Amniotic epithelial cell (primary cell): ENCODE data around the gene MPHOSPH9.
"Not testable (repeated sequence)": the region's sequence is repeated elsewhere in the genome, so short reads cannot be mapped to it uniquely, and the experiment has no call there.

Experiments
- DNase-seq: peaks from one replicate; pipeline ENCODE4 v3.0.0-alpha.2; 2010; ENCODE audit warnings: low read depth

MPHOSPH9 gene

DNA sequence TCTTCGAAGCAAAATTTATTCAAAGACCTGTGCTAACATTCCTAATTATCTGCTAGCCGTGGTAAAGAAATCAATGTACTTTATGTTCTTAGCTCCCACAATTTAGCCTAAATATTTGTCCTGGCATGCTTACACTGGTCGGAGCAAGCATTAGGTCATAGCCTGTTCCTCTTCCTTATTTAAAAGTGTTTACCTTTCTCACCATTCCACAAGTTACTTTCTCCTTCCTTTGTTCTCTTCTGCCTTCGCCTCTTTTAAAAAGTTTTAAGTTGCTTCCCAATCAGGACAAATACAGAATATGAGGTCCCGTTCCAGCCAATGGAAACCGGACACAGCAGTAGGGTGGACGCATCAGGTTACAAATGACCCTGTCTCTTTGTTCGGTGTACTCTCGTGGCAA is 27.1 kb upstream of the MPHOSPH9 start:
- DNase-seq, result no peak

DNA sequence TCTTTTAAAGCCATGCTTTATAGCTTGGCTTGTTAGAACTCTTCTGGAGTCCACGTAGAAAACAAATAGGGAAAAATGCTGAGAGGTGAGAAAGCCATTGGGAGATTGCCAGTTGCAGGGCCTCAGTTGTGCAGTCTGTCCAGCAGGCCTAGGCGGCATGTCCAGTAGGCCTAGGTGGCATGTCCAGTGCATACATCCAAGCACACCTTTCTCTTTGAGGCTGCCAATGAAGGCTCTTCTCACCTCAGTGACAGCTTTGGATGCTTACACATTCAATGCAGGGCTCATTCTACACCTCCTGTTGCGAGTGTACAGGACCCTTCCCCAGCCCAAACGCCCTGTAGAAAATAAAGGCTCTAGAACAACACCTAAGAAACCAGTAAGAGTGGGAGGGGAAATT is 25.7 kb upstream of the MPHOSPH9 start:
- no peak for DNase-seq

GRCh38 chr12:123254853-123255446 is 22.0 kb upstream of the MPHOSPH9 start:
- DNase-seq, result no peak

GRCh38 chr12:123253641-123254459 is 20.9 kb upstream of the MPHOSPH9 start:
- no peak for DNase-seq

- peak; percentile 39 for DNase-seq
Observed at GRCh38 chr12:123252365-123252764, 19.4 kb upstream of the MPHOSPH9 start.

DNA sequence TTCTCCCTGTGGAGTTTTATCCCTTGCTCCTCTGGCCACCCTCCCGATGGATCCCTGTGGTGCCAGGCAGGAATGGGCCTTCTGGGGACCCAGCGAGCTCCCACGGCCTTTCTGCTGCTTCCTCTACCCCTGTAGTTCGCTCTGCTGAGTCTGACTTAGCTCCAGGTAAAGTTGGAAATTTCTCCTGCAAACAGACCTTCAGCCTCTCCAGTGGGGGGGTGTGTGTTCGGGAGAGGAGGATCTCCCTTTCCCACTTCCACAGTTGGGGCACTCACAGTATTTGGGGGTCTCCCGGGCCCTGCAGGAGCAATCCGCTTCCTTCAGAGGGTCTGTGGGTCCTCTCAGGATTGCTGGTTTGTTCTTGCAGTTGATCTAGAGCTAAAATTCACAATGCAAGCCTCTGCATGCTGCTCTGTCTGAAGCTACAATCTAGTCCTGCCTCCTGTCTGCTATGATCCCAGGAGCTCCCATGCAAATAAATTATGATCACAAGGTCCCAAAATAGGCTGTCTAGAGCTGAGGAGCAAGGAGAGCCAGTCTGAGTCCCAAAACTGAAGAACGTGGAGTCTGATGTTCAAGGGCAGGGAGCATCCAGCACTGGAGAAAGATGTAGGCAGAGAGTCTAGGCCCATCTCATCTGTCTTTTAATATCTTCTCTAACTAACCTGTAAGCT is 18.6 kb upstream of the MPHOSPH9 start:
- DNase-seq, result no peak

- DNase-seq, result peak; percentile 69
Observed at GRCh38 chr12:123250471-123251383, 17.8 kb upstream of the MPHOSPH9 start.

DNA sequence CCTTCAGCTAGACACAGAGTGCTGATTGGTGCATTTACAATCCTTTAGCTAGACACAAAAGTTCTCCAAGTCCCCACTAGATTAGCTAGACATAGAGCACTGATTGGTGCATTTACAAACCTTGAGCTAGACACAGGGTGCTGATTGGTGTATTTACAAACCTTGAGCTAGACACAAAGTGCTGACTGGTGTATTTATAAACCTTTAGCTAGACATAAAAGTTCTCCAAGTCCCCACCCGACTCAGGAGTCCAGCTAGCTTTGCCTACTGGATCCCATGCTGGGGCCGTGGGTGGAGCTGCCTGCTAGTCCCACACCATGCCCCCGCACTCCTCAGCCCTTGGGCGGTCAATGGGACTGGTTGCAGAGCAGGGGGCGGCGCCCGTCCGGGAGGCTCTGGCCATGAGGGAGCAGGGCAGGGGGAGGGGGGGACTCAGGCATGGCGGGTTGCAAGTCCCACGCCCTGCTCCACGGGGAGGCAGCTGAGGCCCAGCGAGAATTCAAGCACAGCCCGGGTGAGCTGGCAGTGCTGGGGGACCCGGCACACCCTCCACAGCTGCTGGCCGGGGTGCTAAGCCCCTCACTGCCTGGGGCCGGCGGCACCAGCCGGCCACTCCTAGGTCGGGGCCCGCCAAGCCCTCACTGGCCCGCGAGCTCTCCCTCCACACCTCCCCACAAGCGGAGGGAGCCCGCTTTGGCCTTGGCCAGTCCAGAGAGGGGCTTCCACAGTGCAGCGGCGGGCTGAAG is 16.2 kb upstream of the MPHOSPH9 start:
- DNase-seq, result not testable (repeated sequence)

- DNase-seq, result not testable (repeated sequence)
Observed at GRCh38 chr12:123248129-123248528, 15.2 kb upstream of the MPHOSPH9 start.

DNA sequence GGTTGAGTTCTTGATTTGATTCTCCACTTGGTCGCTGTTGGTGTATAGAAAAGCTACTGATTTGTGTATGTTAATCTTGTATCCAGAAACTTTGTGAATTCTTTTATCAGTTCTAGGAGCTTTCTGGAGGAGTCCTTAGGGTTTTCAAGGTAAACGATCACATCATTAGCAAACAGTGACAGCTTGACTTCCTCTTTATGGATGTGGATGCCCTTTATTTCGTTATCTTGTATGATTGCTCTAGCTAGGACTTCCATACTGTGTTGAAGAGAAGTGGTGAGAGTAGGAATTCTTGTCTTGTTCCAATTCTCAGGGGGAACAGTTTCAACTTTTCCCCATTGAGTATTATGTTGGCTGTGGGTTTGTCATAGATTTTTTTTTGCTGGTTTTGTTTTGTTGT is 12.7 kb upstream of the MPHOSPH9 start:
- DNase-seq, result no peak

DNA sequence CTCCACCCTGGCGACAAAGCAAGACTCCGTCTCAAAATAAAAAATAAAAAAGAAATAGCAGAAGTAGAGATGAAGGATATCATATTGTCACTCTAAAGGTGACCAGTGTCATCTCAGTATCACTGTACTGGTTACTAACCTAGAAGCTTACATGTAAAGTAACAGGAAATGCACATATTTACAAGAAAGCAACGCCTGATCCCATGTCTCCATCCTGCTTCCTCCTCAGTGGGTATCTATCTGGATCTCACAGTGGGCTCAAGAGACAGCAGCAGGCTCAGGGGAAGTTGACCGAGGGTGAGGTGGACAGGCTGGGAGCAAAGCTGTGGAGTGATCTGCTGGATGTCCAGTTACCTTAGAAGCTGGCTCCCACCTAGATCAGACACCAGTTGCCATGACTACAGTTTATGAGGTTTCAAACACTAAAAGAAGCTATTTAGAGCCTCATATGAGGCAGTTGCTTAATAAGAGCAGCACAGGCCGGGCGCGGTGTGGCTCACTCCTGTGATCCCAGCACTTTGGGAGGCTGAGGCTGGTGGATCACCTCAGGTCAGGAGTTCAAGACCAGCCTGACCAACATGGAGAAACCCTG is 10.8 kb upstream of the MPHOSPH9 start:
- DNase-seq, result no peak

GRCh38 chr12:123242116-123242904 is 9.4 kb upstream of the MPHOSPH9 start:
- no peak for DNase-seq

DNA sequence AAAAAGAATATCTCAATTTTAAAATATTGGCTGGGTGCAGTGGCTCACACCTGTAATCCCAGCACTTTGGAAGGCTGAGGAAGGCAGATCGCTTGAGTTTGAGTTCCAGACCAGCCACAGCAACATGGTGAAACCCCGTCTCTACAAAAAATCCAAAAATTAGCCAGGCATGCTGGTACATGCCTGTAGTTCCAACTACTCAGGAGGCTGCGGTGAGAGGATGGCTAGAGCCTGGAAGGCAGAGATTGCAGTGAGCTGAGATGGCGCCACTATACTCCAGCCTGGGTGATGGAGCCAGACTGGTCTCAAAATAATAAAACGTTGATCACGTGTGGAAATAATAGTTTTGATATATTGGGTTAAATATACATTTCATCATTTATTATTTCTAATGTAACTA is 6.0 kb upstream of the MPHOSPH9 start:
- no peak for DNase-seq

- no peak for DNase-seq
Observed at GRCh38 chr12:123238330-123238682, 5.4 kb upstream of the MPHOSPH9 start.

- DNase-seq, result peak; percentile 72
Observed at GRCh38 chr12:123237646-123238329, 4.8 kb upstream of the MPHOSPH9 start.

GRCh38 chr12:123233505-123234308 is 766 bp upstream of the MPHOSPH9 start:
- DNase-seq, result no peak

DNA sequence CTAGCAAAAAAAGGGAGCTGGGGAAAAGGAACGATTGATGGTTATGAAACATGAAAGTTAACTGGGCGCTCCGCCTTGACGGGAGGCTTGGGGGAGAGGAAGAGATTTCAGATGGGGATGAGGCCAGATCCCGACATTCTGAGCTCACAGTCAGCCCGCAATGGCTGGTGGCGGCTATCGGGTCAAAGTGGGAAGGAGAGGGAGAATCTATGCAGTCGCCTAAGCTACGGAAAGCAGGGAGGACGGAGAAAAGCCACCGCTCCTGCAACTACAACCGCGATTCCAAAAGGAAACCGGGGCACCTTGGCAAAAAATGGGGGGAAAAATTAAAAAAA is 502 bp downstream of the MPHOSPH9 start:
- DNase-seq, result no peak

DNA sequence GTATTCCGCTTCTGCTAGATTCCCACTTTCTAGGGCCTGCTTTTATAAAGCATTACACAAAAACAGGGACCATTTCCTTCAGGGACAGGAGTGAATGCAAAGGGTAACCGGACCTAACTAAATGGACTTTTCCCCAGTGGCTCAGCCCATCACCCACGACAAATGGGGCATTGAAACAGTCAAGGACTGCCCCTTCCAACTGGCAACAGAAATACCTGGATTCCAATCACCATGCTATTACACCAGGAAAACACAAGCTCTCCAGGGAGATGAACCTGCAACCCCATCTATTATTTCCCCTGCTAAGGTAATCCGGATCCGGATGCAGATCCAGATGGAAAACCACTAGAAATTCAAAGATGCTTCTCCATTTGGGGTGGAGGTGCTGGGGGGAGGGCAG is 1.0 kb downstream of the MPHOSPH9 start:
- no peak for DNase-seq

- DNase-seq, result no peak
Observed at GRCh38 chr12:123229051-123229450, 3.9 kb downstream of the MPHOSPH9 start.
